Body of pancreas (tissue), 4 donors: ENCODE results near the gene PCOLCE2.

Source experiments
- POLR2A ChIP-seq, 3 donors: fragments of 450-650 bp; IDR thresholded peaks; one replicate each; pipeline ENCODE4 v1.6.1; 2016; ENCODE audit warnings: antibody characterized with exemption in 3 of 3, mild to moderate bottlenecking in 2 of 3
- TF ChIP-seq, protein P1 (sequence below), 7 experiments: fragments of 450-650 bp in 4 of 7; fragments of 200-600 bp in 3 of 7; sonication (generic) in 3 of 7; IDR thresholded peaks; one replicate each; pipeline ENCODE4 v1.5.1; 2016 to 2019; ENCODE audit warnings: antibody characterized with exemption in 7 of 7

- TF ChIP-seq, protein P1, sequence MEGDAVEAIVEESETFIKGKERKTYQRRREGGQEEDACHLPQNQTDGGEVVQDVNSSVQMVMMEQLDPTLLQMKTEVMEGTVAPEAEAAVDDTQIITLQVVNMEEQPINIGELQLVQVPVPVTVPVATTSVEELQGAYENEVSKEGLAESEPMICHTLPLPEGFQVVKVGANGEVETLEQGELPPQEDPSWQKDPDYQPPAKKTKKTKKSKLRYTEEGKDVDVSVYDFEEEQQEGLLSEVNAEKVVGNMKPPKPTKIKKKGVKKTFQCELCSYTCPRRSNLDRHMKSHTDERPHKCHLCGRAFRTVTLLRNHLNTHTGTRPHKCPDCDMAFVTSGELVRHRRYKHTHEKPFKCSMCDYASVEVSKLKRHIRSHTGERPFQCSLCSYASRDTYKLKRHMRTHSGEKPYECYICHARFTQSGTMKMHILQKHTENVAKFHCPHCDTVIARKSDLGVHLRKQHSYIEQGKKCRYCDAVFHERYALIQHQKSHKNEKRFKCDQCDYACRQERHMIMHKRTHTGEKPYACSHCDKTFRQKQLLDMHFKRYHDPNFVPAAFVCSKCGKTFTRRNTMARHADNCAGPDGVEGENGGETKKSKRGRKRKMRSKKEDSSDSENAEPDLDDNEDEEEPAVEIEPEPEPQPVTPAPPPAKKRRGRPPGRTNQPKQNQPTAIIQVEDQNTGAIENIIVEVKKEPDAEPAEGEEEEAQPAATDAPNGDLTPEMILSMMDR (IDR thresholded peaks at IDR 0.05), result no peak
- no peak for TF ChIP-seq POLR2A (IDR thresholded peaks at IDR 0.05)
These were observed 10.1 kb downstream of the PCOLCE2 start for GRCh38 chr3:142878649-142879300.
